Naive thymus-derived CD8-positive, alpha-beta T cell (primary cell): ENCODE measurements around the gene ZNF750. TPM values are rescaled to one million over a fixed set of nuclear protein-coding genes. Genes with fewer than 3 reads are reported as not detected.

ENCODE experiments used
- ATAC-seq, 2 donors: fragments of 150-1000 bp; cut with Tn5 transposase in 1 of 2; sonication (Bioruptor Pico), chemical (Tn5 transposase) in 1 of 2; 1 replicate in 1 of 2; 2 replicates in 1 of 2; pipeline ENCODE4 v1.10.0; 2021; ENCODE audit warnings: mild to moderate bottlenecking in 2 of 2, moderate library complexity in 2 of 2
- POLR2A ChIA-PET: fragments of 350-600 bp; sonication (Branson Sonifier 250); formaldehyde crosslinking; loops from one replicate; lab custom pipeline; 2021; ENCODE audit warnings: antibody characterized with exemption; lab: Charles Lee
- DNase-seq, 10 donors: peaks; one replicate each; pipeline versions ENCODE4 v3.0.0 to v3.0.0-alpha.2; 2020 to 2022
- H3K27ac Mint-ChIP-seq, 10 donors: one replicate each; pipeline ENCODE4 v1.8.0; 2020 to 2022; ENCODE audit warnings: mild to moderate bottlenecking in 10 of 10, mixed read lengths in 10 of 10, moderate library complexity in 4 of 10, inconsistent platforms in 1 of 10
- H3K27me3 Mint-ChIP-seq, 5 donors: one replicate each; pipeline ENCODE4 v1.8.0; 2021 to 2022; ENCODE audit warnings: mixed read lengths in 5 of 5
- H3K36me3 Mint-ChIP-seq, 3 donors: one replicate each; pipeline ENCODE4 v1.8.0; 2020 to 2022; ENCODE audit warnings: mixed read lengths in 3 of 3, mild to moderate bottlenecking in 2 of 3, inconsistent platforms in 1 of 3
- H3K4me1 Mint-ChIP-seq, 4 donors: one replicate each; pipeline ENCODE4 v1.8.0; 2021 to 2022; ENCODE audit warnings: mixed read lengths in 4 of 4
- H3K4me3 Mint-ChIP-seq, 10 donors: one replicate each; pipeline ENCODE4 v1.8.0; 2020 to 2022; ENCODE audit warnings: mild to moderate bottlenecking in 10 of 10, mixed read lengths in 10 of 10, moderate library complexity in 6 of 10, inconsistent platforms in 1 of 10
- H3K9me3 Mint-ChIP-seq, 9 donors: one replicate each; pipeline ENCODE4 v1.8.0; 2020 to 2022; ENCODE audit warnings: mixed read lengths in 9 of 9, mild to moderate bottlenecking in 3 of 9, inconsistent platforms in 1 of 9, moderate library complexity in 1 of 9
- polyA plus RNA-seq, 3 donors: library from polyadenylated mRNA; unstranded; fragments of 300-500 nt; fragmentation: Illumina TruSeq; gene quantifications; one replicate each; pipeline ENCODE4 v1.2.3, GENCODE V29; 2021
- total RNA-seq, 8 experiments: library from RNA in 2 of 8; stranded (reverse) in 2 of 8; gene quantifications; one replicate each; pipeline ENCODE4 v1.2.3 and lab custom pipeline; 2021 to 2026

The ZNF750 gene
- total and polyA plus RNA-seq, 5 experiments from 2014 or later, result not detected

DNA sequence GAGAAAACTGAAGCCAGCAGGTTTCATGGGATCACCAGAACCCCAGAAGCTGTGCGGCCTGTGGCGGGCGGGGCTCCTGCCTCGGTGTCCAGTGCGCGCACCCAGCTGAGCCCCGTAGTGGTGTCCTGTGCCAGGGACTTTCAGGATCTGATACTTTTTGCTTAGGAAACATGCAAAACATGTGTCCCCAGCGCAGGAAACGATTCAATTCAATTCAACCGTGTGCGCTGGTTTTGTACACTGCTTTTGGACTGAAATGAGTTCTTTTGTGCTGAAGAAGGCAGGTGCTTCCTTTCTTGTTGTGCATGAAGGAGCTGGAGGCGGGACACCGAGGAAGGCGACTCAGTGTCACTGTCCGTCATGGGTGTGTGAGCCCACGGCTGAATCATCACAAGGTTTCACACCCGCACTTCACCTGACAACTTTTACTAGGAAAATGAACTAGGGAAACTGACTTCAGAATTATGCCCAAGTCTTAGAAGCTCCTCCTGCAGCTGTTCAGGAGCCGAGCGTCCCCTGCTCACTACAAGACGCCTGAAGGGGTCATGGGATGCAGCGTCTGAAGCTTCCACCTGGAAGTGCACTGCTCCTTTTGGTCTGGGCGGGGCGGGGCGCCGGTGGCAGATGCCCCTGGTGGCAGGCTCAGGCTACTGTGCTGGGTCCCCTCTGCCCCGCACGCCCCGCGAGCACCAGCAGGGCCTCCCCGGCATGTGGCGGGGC lies 31.4 kb upstream of the ZNF750 start:
- no peaks in the 10 kb centered on the region for H3K27me3 Mint-ChIP-seq
- DNase-seq (peak in 1 of 10 donors; percentile 66), ATAC-seq (peak in 1 of 2 donors; percentile 72)
- H3K27ac Mint-ChIP-seq, result peak overlapping the region in 2 of 10 donors; percentile 40 to 41
- H3K4me1 Mint-ChIP-seq, result peaks cover 5 to 60% (median 9%) of the 10 kb centered on the region in 4 donors
- H3K9me3 Mint-ChIP-seq, result no peaks in the 10 kb centered on the region
- peak overlapping the region in 1 of 10 donors; percentile 36 for H3K4me3 Mint-ChIP-seq
- POLR2A ChIA-PET, result interaction anchor here (1.4 kb wide), 1 partner anchor 52 kb away, joined by 3 read pairs; no protein-coding TSS in a partner anchor
- peaks cover 0 to 24% (median 16%) of the 10 kb centered on the region in 3 donors for H3K36me3 Mint-ChIP-seq

GRCh38 chr17:82870541-82870940 lies 30.7 kb upstream of the ZNF750 start:
- DNase-seq (peak in 1 of 10 donors; percentile 24), ATAC-seq (no peak)
- Mint-ChIP-seq H3K4me3 (peak overlapping the region in 1 of 10 donors; percentile 36), H3K27me3 (no peaks in the 10 kb centered on the region), H3K4me1 (peaks cover 10 to 64% (median 12%) of the 10 kb centered on the region in 4 donors), H3K27ac (peak overlapping the region in 2 of 10 donors; percentile 9 to 41), H3K36me3 (peaks cover 0 to 24% (median 16%) of the 10 kb centered on the region in 3 donors), H3K9me3 (no peaks in the 10 kb centered on the region)
- POLR2A ChIA-PET, result interaction anchor here (1.0 to 1.4 kb wide), 3 partner anchors 14 to 51 kb away, joined by 3 read pairs; no protein-coding TSS in a partner anchor

- H3K9me3 Mint-ChIP-seq, result no peaks in the 10 kb centered on the region
- no peaks in the 10 kb centered on the region for H3K27me3 Mint-ChIP-seq
- peaks cover 0 to 22% (median 16%) of the 10 kb centered on the region in 3 donors for H3K36me3 Mint-ChIP-seq
- H3K4me3 Mint-ChIP-seq, result peak overlapping the region in 1 of 10 donors; percentile 36
- POLR2A ChIA-PET, result interaction anchor here (1.0 to 1.3 kb wide), 2 partner anchors 14 to 23 kb away, joined by 3 read pairs; no protein-coding TSS in a partner anchor
- peak overlapping the region in 2 of 10 donors; percentile 8 to 41 for H3K27ac Mint-ChIP-seq
- ATAC-seq (no peak), DNase-seq (no peak)
- peaks cover 14 to 66% (median 15%) of the 10 kb centered on the region in 4 donors for H3K4me1 Mint-ChIP-seq
Observed at GRCh38 chr17:82870091-82870491, 30.3 kb upstream of the ZNF750 start.

DNA sequence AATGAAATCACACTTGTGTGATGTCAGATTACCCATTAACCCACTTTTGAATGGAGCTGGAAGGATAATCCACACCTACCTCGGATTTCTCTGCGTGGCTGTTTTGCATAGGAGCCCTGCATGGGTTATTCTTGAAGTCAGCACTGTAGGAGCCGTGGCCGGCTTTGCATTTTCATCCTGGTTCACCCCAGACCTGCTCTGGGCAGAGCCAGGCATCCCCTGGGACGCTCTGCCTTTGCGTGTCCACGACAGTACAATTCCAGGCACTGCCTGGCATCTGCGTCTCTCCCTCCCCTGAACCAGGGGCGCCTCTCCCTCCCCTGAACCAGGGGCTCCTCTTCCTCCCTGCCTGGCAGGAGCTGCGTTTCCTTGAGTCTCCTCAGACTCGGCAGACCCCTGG lies 29.7 kb upstream of the ZNF750 start:
- Mint-ChIP-seq H3K27me3 (no peaks in the 10 kb centered on the region), H3K27ac (peak overlapping the region in 1 of 10 donors; percentile 41), H3K9me3 (no peaks in the 10 kb centered on the region), H3K4me1 (peaks cover 15 to 64% (median 19%) of the 10 kb centered on the region in 4 donors), H3K4me3 (no peak overlapping the region), H3K36me3 (peaks cover 0 to 22% (median 16%) of the 10 kb centered on the region in 3 donors)
- DNase-seq (peak in 1 of 10 donors; percentile 14), ATAC-seq (no peak)
- POLR2A ChIA-PET, result interaction anchor here (1.0 to 1.3 kb wide), 2 partner anchors 15 to 23 kb away, joined by 3 read pairs; no protein-coding TSS in a partner anchor

- Mint-ChIP-seq H3K4me1 (peaks cover 21 to 72% (median 28%) of the 10 kb centered on the region in 4 donors), H3K27ac (peak overlapping the region in 1 of 10 donors; percentile 78)
Observed at GRCh38 chr17:82868715-82869131, 28.9 kb upstream of the ZNF750 start.

GRCh38 chr17:82867763-82868325 lies 28.0 kb upstream of the ZNF750 start:
- H3K9me3 Mint-ChIP-seq, result no peaks in the 10 kb centered on the region
- H3K36me3 Mint-ChIP-seq, result peaks cover 0 to 19% (median 16%) of the 10 kb centered on the region in 3 donors
- peak overlapping the region in 1 of 10 donors; percentile 37 for H3K27ac Mint-ChIP-seq
- H3K27me3 Mint-ChIP-seq, result no peaks in the 10 kb centered on the region
- no peak for ATAC-seq
- DNase-seq, result peak in 1 of 10 donors; percentile 55
- no peak overlapping the region for H3K4me3 Mint-ChIP-seq
- H3K4me1 Mint-ChIP-seq, result peaks cover 22 to 77% (median 36%) of the 10 kb centered on the region in 4 donors
- POLR2A ChIA-PET, result no interaction called here

More at GRCh38 chr17:82868715-82869131, 28.9 kb upstream of the ZNF750 start:
- Mint-ChIP-seq H3K9me3 (no peaks in the 10 kb centered on the region), H3K36me3 (peaks cover 0 to 22% (median 16%) of the 10 kb centered on the region in 3 donors), H3K4me3 (no peak overlapping the region), H3K27me3 (no peaks in the 10 kb centered on the region)
- POLR2A ChIA-PET, result no interaction called here
- DNase-seq (peak in 1 of 10 donors; percentile 22), ATAC-seq (no peak)

- Mint-ChIP-seq H3K27ac (peak overlapping the region in 1 of 10 donors; percentile 44), H3K4me1 (peaks cover 24 to 76% (median 43%) of the 10 kb centered on the region in 4 donors), H3K9me3 (no peaks in the 10 kb centered on the region), H3K36me3 (peaks cover 0 to 17% (median 12%) of the 10 kb centered on the region in 3 donors), H3K4me3 (no peak overlapping the region), H3K27me3 (no peaks in the 10 kb centered on the region)
- DNase-seq (peak in 1 of 10 donors; percentile 55), ATAC-seq (no peak)
- POLR2A ChIA-PET, result interaction anchor here (1.7 to 4.8 kb wide), 3 partner anchors 9 to 26 kb away, joined by 4 to 84 read pairs (median 22); no protein-coding TSS in a partner anchor
Observed at GRCh38 chr17:82866590-82867191, 26.9 kb upstream of the ZNF750 start.

GRCh38 chr17:82865774-82866395 lies 26.1 kb upstream of the ZNF750 start:
- peak overlapping the region in 9 of 10 donors; percentile 46 to 88 (median 66) for H3K27ac Mint-ChIP-seq
- no peaks in the 10 kb centered on the region for H3K9me3 Mint-ChIP-seq
- peaks cover 27 to 79% (median 49%) of the 10 kb centered on the region in 4 donors for H3K4me1 Mint-ChIP-seq
- H3K36me3 Mint-ChIP-seq, result peaks cover 0 to 14% (median 11%) of the 10 kb centered on the region in 3 donors
- H3K27me3 Mint-ChIP-seq, result no peaks in the 10 kb centered on the region
- DNase-seq (no peak), ATAC-seq (no peak)
- POLR2A ChIA-PET, result interaction anchor here (1.7 to 4.8 kb wide), 4 partner anchors 10 to 43 kb away, joined by 4 to 84 read pairs (median 31); no protein-coding TSS in a partner anchor
- H3K4me3 Mint-ChIP-seq, result peak overlapping the region in 6 of 10 donors; percentile 9 to 86 (median 63)

DNA sequence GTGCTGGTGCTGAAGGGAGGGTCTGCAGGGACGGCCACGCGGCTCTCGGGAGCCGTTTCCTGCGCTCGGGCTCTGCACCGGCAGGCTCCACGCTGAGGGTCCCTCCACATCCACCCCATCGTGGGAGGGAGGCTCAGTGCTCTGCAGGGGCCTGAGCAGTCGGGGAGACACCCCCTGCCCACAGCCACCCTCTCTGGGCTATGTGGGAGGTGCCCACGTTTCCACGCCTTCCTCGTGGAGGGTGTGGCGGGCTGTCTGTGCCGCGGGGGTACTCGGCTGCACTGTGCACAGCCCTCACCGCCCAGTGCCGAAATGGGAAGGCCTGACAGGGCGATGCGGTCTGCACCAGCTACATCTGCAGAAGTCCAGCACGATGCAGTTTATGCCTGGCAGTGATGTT lies 25.5 kb upstream of the ZNF750 start:
- ATAC-seq (no peak), DNase-seq (peak in 1 of 10 donors; percentile 36)
- peak overlapping the region in 9 of 10 donors; percentile 46 to 88 (median 66) for H3K27ac Mint-ChIP-seq
- POLR2A ChIA-PET, result interaction anchor here (0.7 to 4.8 kb wide), 7 partner anchors 10 to 58 kb away, joined by 3 to 84 read pairs (median 15); no protein-coding TSS in a partner anchor
- peaks cover 25 to 79% (median 54%) of the 10 kb centered on the region in 4 donors for H3K4me1 Mint-ChIP-seq
- H3K36me3 Mint-ChIP-seq, result peaks cover 0 to 8% (median 5%) of the 10 kb centered on the region in 3 donors
- peak overlapping the region in 8 of 10 donors; percentile 9 to 88 (median 60) for H3K4me3 Mint-ChIP-seq
- no peaks in the 10 kb centered on the region for H3K27me3 Mint-ChIP-seq
- no peaks in the 10 kb centered on the region for H3K9me3 Mint-ChIP-seq

GRCh38 chr17:82864713-82865248 lies 25.0 kb upstream of the ZNF750 start:
- ATAC-seq (no peak), DNase-seq (no peak)
- Mint-ChIP-seq H3K36me3 (peaks cover 0 to 6% (median 0%) of the 10 kb centered on the region in 3 donors), H3K4me3 (peak overlapping the region; percentile 75 to 94 (median 83)), H3K4me1 (peaks cover 30 to 79% (median 59%) of the 10 kb centered on the region in 4 donors), H3K27ac (peak overlapping the region; percentile 91 to 98 (median 96)), H3K27me3 (no peaks in the 10 kb centered on the region), H3K9me3 (no peaks in the 10 kb centered on the region)
- POLR2A ChIA-PET, result interaction anchor here (0.7 to 4.8 kb wide), 14 partner anchors 10 to 121 kb away, joined by 3 to 84 read pairs (median 10); no protein-coding TSS in a partner anchor
